Breast epithelium (tissue), 4 donors: Measurements from ENCODE around the gene KCTD18. TPM values are rescaled to one million over a fixed set of nuclear protein-coding genes. Genes with fewer than 3 reads are reported as not detected.

Source experiments
- DNase-seq, 2 donors: peaks; one replicate each; pipeline ENCODE4 v3.0.0-alpha.2; 2019; ENCODE audit warnings: low spot score in 2 of 2
- H3K27ac ChIP-seq, 2 donors: fragments of 200-600 bp; sonication (generic) in 1 of 2; one replicate each; pipeline ENCODE4 v1.5.1; 2016 to 2019; ENCODE audit warnings: mild to moderate bottlenecking in 1 of 2
- H3K27me3 ChIP-seq, 2 donors: fragments of 200-600 bp; sonication (generic) in 1 of 2; one replicate each; pipeline versions ENCODE4 v1.5.1 to v1.6.0; 2017 to 2019; ENCODE audit warnings: control low read depth in 1 of 2, mild to moderate bottlenecking in 1 of 2
- H3K36me3 ChIP-seq: fragments of 200-600 bp; one replicate; pipeline ENCODE4 v1.5.1; 2019
- H3K4me1 ChIP-seq, 2 donors: fragments of 200-600 bp; sonication (generic); one replicate each; pipeline ENCODE4 v1.5.1; 2016 to 2019; ENCODE audit warnings: control low read depth in 1 of 2
- H3K4me3 ChIP-seq, 3 donors: fragments of 200-600 bp; sonication (generic); 1 replicate in 2 of 3; 2 replicates in 1 of 3; pipeline ENCODE4 v1.5.1; 2016 to 2019; ENCODE audit warnings: mild to moderate bottlenecking in 3 of 3, moderate library complexity in 2 of 3
- H3K9me3 ChIP-seq, 2 donors: fragments of 200-600 bp; sonication (generic) in 1 of 2; one replicate each; pipeline ENCODE4 v1.5.1; 2016 to 2019; ENCODE audit warnings: control low read depth in 1 of 2
- CTCF ChIP-seq, 3 donors: fragments of 450-650 bp; IDR thresholded peaks; one replicate each; pipeline ENCODE4 v1.5.1; 2016 to 2017; ENCODE audit warnings: antibody characterized with exemption in 3 of 3, mild to moderate bottlenecking in 3 of 3, moderate library complexity in 3 of 3
- POLR2A ChIP-seq: fragments of 450-650 bp; IDR thresholded peaks from one replicate; pipeline ENCODE4 v1.6.1; 2016; ENCODE audit warnings: antibody characterized with exemption, mild to moderate bottlenecking, moderate library complexity
- POLR2AphosphoS5 ChIP-seq, 3 donors: sonication (generic); formaldehyde crosslinking; IDR thresholded peaks; one replicate each; pipeline ENCODE4 v1.6.1; 2017; ENCODE audit warnings: antibody characterized with exemption in 3 of 3
- intact Hi-C: fragments of 100-400 bp; cut with DNase I; formaldehyde crosslinking; loops from one replicate; pipeline ENCODE4 v1.15.1; 2023; ENCODE audit warnings: low total_unique reads
- total RNA-seq, 3 donors: library from RNA; depleted of rRNA; stranded (reverse); fragments of >200 nt; gene quantifications; one replicate each; pipeline ENCODE4 v1.1.0, GENCODE V29; 2016

Gene KCTD18
- total RNA-seq, 3 donors from 2014 or later, result 15.7 to 28.2 (median 23.3) TPM

GRCh38 chr2:200482194-200482593 is 27.7 kb downstream of the KCTD18 start:
- Histone ChIP-seq H3K27me3 (no peaks in the 10 kb centered on the region), H3K27ac (no peak overlapping the region), H3K36me3 (no peaks in the 10 kb centered on the region), H3K9me3 (no peaks in the 10 kb centered on the region), H3K4me1 (no peaks in the 10 kb centered on the region), H3K4me3 (no peak overlapping the region)
- no peak for DNase-seq
- no peak for TF ChIP-seq POLR2AphosphoS5 (IDR thresholded peaks at IDR 0.05)
- TF ChIP-seq POLR2A, result no peak
- no peak for TF ChIP-seq CTCF (IDR thresholded peaks at IDR 0.05)
- intact Hi-C loops, result no loop called here

- Histone ChIP-seq H3K36me3 (no peaks in the 10 kb centered on the region), H3K27ac (no peak overlapping the region), H3K9me3 (no peaks in the 10 kb centered on the region), H3K4me1 (no peaks in the 10 kb centered on the region), H3K4me3 (no peak overlapping the region), H3K27me3 (no peaks in the 10 kb centered on the region)
- intact Hi-C loops, result loop anchor here (10.0 kb wide), 1 partner anchor 505 kb away; no protein-coding TSS in a partner anchor
- TF ChIP-seq POLR2A, result no peak
- no peak for TF ChIP-seq CTCF (IDR thresholded peaks at IDR 0.05)
- no peak for TF ChIP-seq POLR2AphosphoS5 (IDR thresholded peaks at IDR 0.05)
- no peak for DNase-seq
These were observed 30.1 kb downstream of the KCTD18 start for GRCh38 chr2:200479692-200480265.

GRCh38 chr2:200477667-200478131 is 32.2 kb downstream of the KCTD18 start:
- TF ChIP-seq CTCF (IDR thresholded peaks at IDR 0.05) (no peak), POLR2AphosphoS5 (IDR thresholded peaks at IDR 0.05) (no peak), POLR2A (no peak)
- H3K27ac ChIP-seq, result no peak overlapping the region
- H3K4me3 ChIP-seq, result no peak overlapping the region
- H3K9me3 ChIP-seq, result no peaks in the 10 kb centered on the region
- intact Hi-C loops, result loop anchor here (10.0 kb wide), 1 partner anchor 503 kb away; no protein-coding TSS in a partner anchor
- no peaks in the 10 kb centered on the region for H3K27me3 ChIP-seq
- H3K4me1 ChIP-seq, result no peaks in the 10 kb centered on the region
- no peaks in the 10 kb centered on the region for H3K36me3 ChIP-seq
- no peak for DNase-seq

GRCh38 chr2:200476836-200477235 is 33.0 kb downstream of the KCTD18 start:
- Histone ChIP-seq H3K27me3 (no peaks in the 10 kb centered on the region), H3K9me3 (no peaks in the 10 kb centered on the region), H3K36me3 (no peaks in the 10 kb centered on the region), H3K27ac (no peak overlapping the region), H3K4me1 (no peaks in the 10 kb centered on the region), H3K4me3 (no peak overlapping the region)
- DNase-seq, result no peak
- TF ChIP-seq CTCF (IDR thresholded peaks at IDR 0.05), result no peak
- no peak for TF ChIP-seq POLR2AphosphoS5 (IDR thresholded peaks at IDR 0.05)
- no peak for TF ChIP-seq POLR2A
- intact Hi-C loops, result loop anchor here (10.0 kb wide), 1 partner anchor 502 kb away; no protein-coding TSS in a partner anchor

DNA sequence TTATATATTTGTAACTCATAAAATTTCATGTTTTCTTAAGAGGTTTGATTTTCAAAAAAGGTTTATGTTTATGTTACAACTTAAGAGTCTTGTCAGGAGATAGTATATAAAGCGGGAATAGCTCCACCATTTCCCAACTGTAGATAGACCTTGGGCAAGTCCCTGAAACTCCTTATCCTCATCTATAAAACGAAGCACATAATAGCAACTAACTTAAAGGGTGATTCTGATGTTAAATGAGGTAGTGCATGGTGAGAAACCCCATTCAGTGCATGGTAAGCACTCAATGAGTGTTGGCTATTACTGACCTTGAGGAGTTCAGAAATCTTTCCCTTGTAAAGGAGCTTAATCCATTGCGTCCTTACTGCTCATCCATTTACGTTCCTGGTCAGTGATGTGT is 34.1 kb downstream of the KCTD18 start:
- Histone ChIP-seq H3K27ac (no peak overlapping the region), H3K4me3 (no peak overlapping the region), H3K9me3 (no peaks in the 10 kb centered on the region), H3K36me3 (no peaks in the 10 kb centered on the region), H3K4me1 (no peaks in the 10 kb centered on the region), H3K27me3 (no peaks in the 10 kb centered on the region)
- intact Hi-C loops, result loop anchor here (10.0 kb wide), 1 partner anchor 501 kb away; no protein-coding TSS in a partner anchor
- DNase-seq, result no peak
- TF ChIP-seq POLR2AphosphoS5 (IDR thresholded peaks at IDR 0.05) (no peak), POLR2A (no peak), CTCF (IDR thresholded peaks at IDR 0.05) (no peak)
